Prostate gland (tissue), 2 donors: ENCODE measurements around the gene ACKR3.

ENCODE experiments used
- CTCF ChIP-seq, 4 experiments: fragments of 200-600 bp in 2 of 4; fragments of 450-650 bp in 2 of 4; sonication (generic) in 2 of 4; IDR thresholded peaks; 1 replicate in 3 of 4; 2 replicates in 1 of 4; pipeline ENCODE4 v1.5.1; 2016 to 2019; ENCODE audit warnings: antibody characterized with exemption in 4 of 4, mild to moderate bottlenecking in 2 of 4, moderate library complexity in 2 of 4
- POLR2A ChIP-seq: fragments of 450-650 bp; IDR thresholded peaks from one replicate; pipeline ENCODE4 v1.6.1; 2016; ENCODE audit warnings: antibody characterized with exemption, mild to moderate bottlenecking
- POLR2AphosphoS5 ChIP-seq: sonication (generic); formaldehyde crosslinking; IDR thresholded peaks from one replicate; pipeline ENCODE4 v1.6.1; 2017; ENCODE audit warnings: antibody characterized with exemption

GRCh38 chr2:236608710-236609109, 39.1 kb downstream of the ACKR3 start:
- TF ChIP-seq CTCF (IDR thresholded peaks at IDR 0.05) (no peak), POLR2A (no peak), POLR2AphosphoS5 (no peak)
